Effector memory CD8-positive, alpha-beta T cell (primary cell): Measurements from ENCODE around the gene CRISPLD2.

Experiments
- ATAC-seq: fragments of 150-1000 bp; cut with Tn5 transposase; replicated peaks from 2 replicates; pipeline ENCODE4 v1.10.0; 2021; ENCODE audit warnings: mild to moderate bottlenecking, moderate library complexity
- DNase-seq, 3 experiments: peaks; one replicate each; pipeline ENCODE4 v3.0.0; 2021
- H3K27ac Mint-ChIP-seq, 2 donors: one replicate each; pipeline ENCODE4 v1.8.0; 2022; ENCODE audit warnings: mild to moderate bottlenecking in 2 of 2, mixed read lengths in 2 of 2, moderate library complexity in 2 of 2
- H3K27me3 Mint-ChIP-seq, 2 donors: one replicate each; pipeline ENCODE4 v1.8.0; 2022; ENCODE audit warnings: mixed read lengths in 2 of 2
- H3K36me3 Mint-ChIP-seq: one replicate; pipeline ENCODE4 v1.8.0; 2022; ENCODE audit warnings: mild to moderate bottlenecking, moderate library complexity, mixed read lengths; ENCODE audit not compliant: insufficient read depth
- H3K4me1 Mint-ChIP-seq, 2 donors: one replicate each; pipeline ENCODE4 v1.8.0; 2022; ENCODE audit warnings: low read depth in 2 of 2, mixed read lengths in 2 of 2
- H3K4me3 Mint-ChIP-seq, 2 donors: one replicate each; pipeline ENCODE4 v1.8.0; 2022; ENCODE audit warnings: mild to moderate bottlenecking in 2 of 2, mixed read lengths in 2 of 2, moderate library complexity in 2 of 2
- H3K9me3 Mint-ChIP-seq, 2 donors: one replicate each; pipeline ENCODE4 v1.8.0; 2022; ENCODE audit warnings: mixed read lengths in 2 of 2

The CRISPLD2 gene

DNA sequence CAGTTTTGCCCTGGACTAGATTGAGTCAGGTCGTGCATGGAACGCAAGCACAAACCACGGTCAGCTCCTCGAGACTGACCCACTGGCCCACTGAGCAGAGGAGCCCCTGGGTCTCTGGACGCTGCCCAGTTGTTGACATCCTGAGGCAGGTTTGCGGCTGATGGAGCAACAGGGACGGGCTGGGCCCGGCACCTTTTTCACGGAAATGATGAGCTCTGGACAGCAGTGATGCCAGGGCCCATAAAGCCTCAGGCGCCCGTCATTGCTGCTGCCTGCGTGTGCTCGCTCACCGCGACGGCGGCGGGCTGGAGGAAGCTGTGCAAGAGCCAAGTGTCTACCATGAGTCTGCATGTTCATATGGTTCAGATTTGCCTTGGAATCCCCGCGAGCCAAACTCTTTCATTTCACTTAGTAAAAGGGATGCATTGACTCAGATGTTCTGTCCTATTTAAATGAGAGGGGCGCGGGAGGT is 30.8 kb upstream of the CRISPLD2 start:
- H3K4me1 Mint-ChIP-seq: no peaks in the 10 kb centered on the region
- no peaks in the 10 kb centered on the region for H3K27me3 Mint-ChIP-seq
- H3K36me3 Mint-ChIP-seq: peaks cover 5% of the 10 kb centered on the region
- H3K27ac Mint-ChIP-seq: no peak overlapping the region
- DNase-seq: no peak
- no peak for ATAC-seq
- no peak overlapping the region for H3K4me3 Mint-ChIP-seq
- no peaks in the 10 kb centered on the region for H3K9me3 Mint-ChIP-seq

GRCh38 chr16:84789431-84789830 is 30.4 kb upstream of the CRISPLD2 start:
- DNase-seq (no peak), ATAC-seq (no peak)
- H3K36me3 Mint-ChIP-seq: peaks cover 5% of the 10 kb centered on the region
- no peaks in the 10 kb centered on the region for H3K9me3 Mint-ChIP-seq
- H3K27ac Mint-ChIP-seq: no peak overlapping the region
- no peaks in the 10 kb centered on the region for H3K4me1 Mint-ChIP-seq
- H3K4me3 Mint-ChIP-seq: no peak overlapping the region
- H3K27me3 Mint-ChIP-seq: no peaks in the 10 kb centered on the region

DNA sequence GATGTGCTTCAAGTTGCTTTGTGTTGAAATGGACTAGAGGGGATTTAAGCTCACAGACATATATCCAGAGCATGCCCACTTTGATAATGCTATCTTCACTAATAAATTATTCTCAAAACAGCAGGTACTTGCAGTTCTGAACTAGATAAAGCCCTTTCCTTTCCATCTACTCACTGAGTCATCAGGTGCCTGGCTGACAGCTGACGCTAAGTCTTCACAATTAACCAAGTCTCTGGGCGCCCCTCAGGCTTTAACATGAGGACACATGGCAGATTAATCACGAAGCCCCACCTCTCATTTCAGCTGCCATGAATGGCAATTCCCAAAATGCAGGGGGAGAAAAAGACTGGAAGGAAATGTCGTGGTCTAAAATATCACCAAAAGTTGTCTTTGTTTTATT is 29.5 kb upstream of the CRISPLD2 start:
- ATAC-seq (no peak), DNase-seq (no peak)
- H3K27ac Mint-ChIP-seq: no peak overlapping the region
- no peaks in the 10 kb centered on the region for H3K9me3 Mint-ChIP-seq
- no peaks in the 10 kb centered on the region for H3K27me3 Mint-ChIP-seq
- no peak overlapping the region for H3K4me3 Mint-ChIP-seq
- H3K4me1 Mint-ChIP-seq: no peaks in the 10 kb centered on the region
- no peaks in the 10 kb centered on the region for H3K36me3 Mint-ChIP-seq

- Mint-ChIP-seq H3K27ac (no peak overlapping the region), H3K4me1 (no peaks in the 10 kb centered on the region), H3K4me3 (no peak overlapping the region), H3K9me3 (no peaks in the 10 kb centered on the region), H3K27me3 (no peaks in the 10 kb centered on the region), H3K36me3 (no peaks in the 10 kb centered on the region)
- ATAC-seq (no peak), DNase-seq (no peak)
These were observed 28.7 kb upstream of the CRISPLD2 start for GRCh38 chr16:84791088-84791487.

DNA sequence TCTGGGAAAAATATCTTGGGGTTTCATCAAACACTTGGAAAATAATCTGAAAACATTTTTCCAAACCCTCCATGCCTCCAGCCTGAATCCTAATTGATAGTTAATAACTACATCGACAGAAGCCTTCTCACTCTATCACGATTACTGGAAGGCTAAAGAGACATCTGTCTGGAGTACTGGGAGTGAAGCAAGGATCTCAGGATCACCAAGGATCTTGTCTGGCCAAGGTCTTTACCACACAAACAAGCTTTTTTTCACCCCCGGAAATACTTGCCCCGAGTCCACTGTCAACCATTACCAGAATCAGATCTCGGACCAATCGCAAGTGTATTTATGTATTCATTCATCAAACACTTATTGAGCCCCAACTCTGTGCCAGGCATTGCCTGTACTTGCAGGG is 28.3 kb upstream of the CRISPLD2 start:
- no peaks in the 10 kb centered on the region for H3K27me3 Mint-ChIP-seq
- H3K9me3 Mint-ChIP-seq: no peaks in the 10 kb centered on the region
- no peak for DNase-seq
- no peaks in the 10 kb centered on the region for H3K4me1 Mint-ChIP-seq
- no peak for ATAC-seq
- no peak overlapping the region for H3K4me3 Mint-ChIP-seq
- no peaks in the 10 kb centered on the region for H3K36me3 Mint-ChIP-seq
- no peak overlapping the region for H3K27ac Mint-ChIP-seq

DNA sequence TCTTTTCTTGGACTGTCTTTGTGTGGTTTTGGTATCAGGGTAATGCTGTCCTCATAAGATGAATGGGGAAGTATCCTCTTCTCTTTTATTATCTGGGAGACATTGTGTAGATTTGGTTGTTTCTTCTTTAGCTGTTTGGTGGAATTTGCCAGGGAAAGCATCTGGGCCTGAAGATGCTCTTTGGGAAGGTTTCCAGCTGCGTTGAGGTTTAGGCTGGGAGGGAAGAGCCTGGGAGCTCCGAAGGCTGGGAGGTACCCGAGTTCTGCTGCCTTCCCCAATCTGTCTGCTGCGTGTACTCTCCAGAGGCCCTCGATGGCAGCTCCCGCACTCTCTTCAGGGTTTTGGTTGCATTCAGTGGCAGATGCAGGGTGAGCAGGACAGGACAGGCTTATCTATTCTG is 25.6 kb upstream of the CRISPLD2 start:
- Mint-ChIP-seq H3K9me3 (no peaks in the 10 kb centered on the region), H3K4me3 (no peak overlapping the region), H3K27me3 (no peaks in the 10 kb centered on the region)

GRCh38 chr16:84794626-84795025 is 25.2 kb upstream of the CRISPLD2 start:
- Mint-ChIP-seq H3K4me3 (no peak overlapping the region), H3K27me3 (no peaks in the 10 kb centered on the region), H3K4me1 (no peaks in the 10 kb centered on the region), H3K9me3 (no peaks in the 10 kb centered on the region), H3K27ac (no peak overlapping the region), H3K36me3 (no peaks in the 10 kb centered on the region)
- DNase-seq (no peak), ATAC-seq (no peak)

More for the DNA sequence above, 25.6 kb upstream of the CRISPLD2 start:
- Mint-ChIP-seq H3K4me1 (no peaks in the 10 kb centered on the region), H3K36me3 (no peaks in the 10 kb centered on the region), H3K27ac (no peak overlapping the region)
- ATAC-seq (no peak), DNase-seq (no peak)

DNA sequence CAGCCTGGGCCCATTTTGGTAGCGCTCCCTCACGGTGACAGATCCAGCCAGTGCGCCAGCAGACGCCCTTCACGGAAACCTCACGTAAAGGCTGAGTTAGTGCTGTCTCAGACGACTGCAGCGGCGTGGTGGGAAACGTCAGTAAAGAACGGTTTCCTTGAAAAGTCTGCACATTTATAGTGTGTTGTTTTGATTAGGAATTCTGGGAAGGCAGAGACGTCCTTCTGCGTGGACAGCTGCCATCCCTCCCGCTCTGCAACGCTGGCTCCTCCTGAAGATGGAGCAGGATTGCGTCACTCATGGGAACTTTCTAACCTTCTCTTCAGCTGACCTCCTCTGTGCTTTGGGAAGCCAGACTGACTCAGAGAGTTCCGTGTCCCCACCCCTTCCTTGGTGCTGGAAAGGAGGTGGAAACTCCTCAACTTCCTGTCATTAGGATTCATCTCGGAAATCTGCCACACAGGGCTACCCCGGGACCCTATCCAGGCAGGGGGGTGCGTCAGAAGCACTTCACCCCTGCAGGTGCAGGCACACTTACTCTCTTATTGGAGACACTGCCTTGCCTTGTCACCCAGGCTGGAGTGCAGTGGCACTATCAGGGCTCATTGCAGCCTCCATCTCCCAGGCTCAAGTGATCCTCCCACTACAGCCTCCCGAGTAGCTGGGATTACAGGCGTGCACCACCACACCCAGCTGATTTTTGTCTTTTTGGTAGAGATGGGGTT is 24.3 kb upstream of the CRISPLD2 start:
- Mint-ChIP-seq H3K4me1 (no peaks in the 10 kb centered on the region), H3K27ac (no peak overlapping the region), H3K27me3 (peaks cover 0 to under 1% of the 10 kb centered on the region in 2 donors), H3K36me3 (no peaks in the 10 kb centered on the region), H3K9me3 (no peaks in the 10 kb centered on the region), H3K4me3 (no peak overlapping the region)
- ATAC-seq: no peak
- no peak for DNase-seq

DNA sequence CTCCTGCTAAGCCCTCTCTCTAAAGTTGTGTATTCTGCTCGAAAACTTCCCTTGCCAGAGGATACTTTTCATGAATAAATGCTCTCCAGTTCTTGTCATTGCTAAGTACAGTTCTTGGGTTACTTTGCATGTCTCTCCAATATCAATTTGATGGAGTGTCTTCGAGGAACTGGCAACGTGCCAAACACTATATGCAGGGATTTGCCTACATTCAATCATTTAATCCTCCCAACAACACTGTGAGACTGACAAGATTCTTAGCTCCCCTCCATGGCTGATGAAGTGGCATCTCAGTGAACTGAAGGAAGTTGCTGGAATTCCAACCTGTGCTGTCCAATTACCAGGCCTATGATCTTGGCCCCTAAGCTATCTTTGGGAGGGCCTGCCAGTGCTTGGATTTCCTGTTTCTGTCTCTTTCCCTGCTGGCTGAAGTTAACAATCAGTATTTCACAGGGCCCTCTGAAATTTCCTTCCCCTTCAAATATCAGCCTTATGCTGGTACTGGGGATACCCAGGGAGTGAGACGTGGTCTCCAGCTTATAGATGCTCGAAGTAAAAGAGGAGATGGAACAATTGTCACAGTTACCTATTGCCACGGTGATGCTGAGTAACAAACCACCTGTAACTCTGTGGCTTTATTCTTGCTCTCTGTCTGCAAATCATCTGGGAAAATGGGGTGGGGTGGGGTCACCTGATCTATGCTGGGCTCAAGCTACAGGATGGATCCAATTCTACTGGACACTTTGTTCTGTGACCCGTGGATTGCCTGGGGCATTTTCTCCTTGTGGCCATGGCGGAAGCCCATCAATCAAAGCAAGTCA is 19.4 kb upstream of the CRISPLD2 start:
- Mint-ChIP-seq H3K36me3 (no peaks in the 10 kb centered on the region), H3K4me3 (no peak overlapping the region), H3K27me3 (peaks cover 7 to 19% of the 10 kb centered on the region in 2 donors), H3K27ac (no peak overlapping the region), H3K9me3 (no peaks in the 10 kb centered on the region), H3K4me1 (no peaks in the 10 kb centered on the region)
- ATAC-seq: no peak
- no peak for DNase-seq

DNA sequence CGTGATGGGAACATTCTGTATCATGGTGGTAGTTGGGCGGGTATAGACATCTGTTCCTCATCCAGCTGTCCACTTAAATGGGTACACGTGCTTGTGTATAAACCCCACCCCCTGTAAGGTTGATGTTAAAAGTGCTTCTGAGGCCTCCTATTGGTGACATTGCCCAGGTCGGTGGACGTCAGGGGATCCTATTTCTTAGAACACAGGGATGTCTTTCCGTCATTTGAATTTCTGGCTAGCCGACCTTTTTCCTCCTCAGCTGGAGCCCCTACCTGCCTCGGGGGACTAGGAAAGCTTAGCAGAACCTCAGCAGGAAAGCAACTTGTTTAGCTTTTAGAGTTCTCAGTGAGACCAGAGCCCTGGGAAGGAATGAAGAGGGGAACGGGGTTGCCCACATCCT is 16.6 kb upstream of the CRISPLD2 start:
- Mint-ChIP-seq H3K36me3 (no peaks in the 10 kb centered on the region), H3K4me3 (no peak overlapping the region), H3K27ac (no peak overlapping the region), H3K27me3 (peaks cover 7 to 33% of the 10 kb centered on the region in 2 donors), H3K9me3 (no peaks in the 10 kb centered on the region), H3K4me1 (no peaks in the 10 kb centered on the region)
- DNase-seq: no peak
- no peak for ATAC-seq

DNA sequence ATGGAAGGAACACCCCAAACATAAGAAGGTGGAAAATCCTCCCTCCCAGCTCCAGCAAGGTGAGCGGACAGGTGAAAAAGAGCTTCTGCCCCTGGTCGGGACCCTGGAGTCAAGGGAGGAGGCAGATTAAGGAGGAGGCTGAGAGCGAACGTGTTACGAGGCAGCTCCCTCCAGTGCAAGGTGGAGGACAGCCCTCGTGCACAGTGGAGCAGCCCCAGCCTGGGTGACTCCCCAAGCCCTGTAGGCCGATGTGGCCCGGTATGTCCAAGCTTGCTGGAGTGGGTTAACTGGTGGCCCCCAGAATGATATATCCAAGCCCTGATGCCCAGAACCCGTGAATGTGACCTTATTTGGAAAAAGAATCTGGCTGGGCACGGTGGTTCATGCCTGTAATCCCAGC is 15.5 kb upstream of the CRISPLD2 start:
- Mint-ChIP-seq H3K36me3 (no peaks in the 10 kb centered on the region), H3K9me3 (no peaks in the 10 kb centered on the region), H3K4me3 (no peak overlapping the region), H3K4me1 (no peaks in the 10 kb centered on the region), H3K27me3 (peaks cover 7 to 40% of the 10 kb centered on the region in 2 donors), H3K27ac (no peak overlapping the region)
- ATAC-seq (no peak), DNase-seq (no peak)

- Mint-ChIP-seq H3K4me1 (peaks cover 0 to 6% of the 10 kb centered on the region in 2 donors), H3K9me3 (no peaks in the 10 kb centered on the region), H3K27me3 (peaks cover 5 to 30% of the 10 kb centered on the region in 2 donors), H3K27ac (peak overlapping the region in 1 of 2 donors; percentile 20), H3K4me3 (no peak overlapping the region), H3K36me3 (no peaks in the 10 kb centered on the region)
- DNase-seq (no peak), ATAC-seq (no peak)
These were observed 13.4 kb upstream of the CRISPLD2 start for GRCh38 chr16:84806256-84806889.

DNA sequence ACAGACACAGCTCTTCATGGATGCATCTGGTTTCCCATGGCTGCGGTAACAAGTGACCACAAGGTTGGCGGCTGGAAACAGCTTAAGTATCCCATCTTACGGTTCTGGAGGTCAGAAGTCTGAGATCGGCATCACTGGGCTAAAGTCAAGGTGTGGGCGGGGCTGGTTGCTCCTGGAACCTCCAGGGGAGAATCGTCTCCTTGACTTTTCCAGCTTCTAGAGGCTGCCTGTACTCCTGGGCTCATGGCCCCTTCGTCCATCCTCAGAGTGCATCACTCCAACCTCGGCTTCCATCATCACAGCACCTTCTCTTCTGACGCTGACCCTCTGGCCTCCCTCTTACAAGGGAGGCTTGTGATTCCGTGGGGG is 12.9 kb upstream of the CRISPLD2 start:
- ATAC-seq: no peak
- Mint-ChIP-seq H3K4me1 (peaks cover 0 to 6% of the 10 kb centered on the region in 2 donors), H3K27ac (no peak overlapping the region), H3K27me3 (peaks cover 5 to 29% of the 10 kb centered on the region in 2 donors), H3K36me3 (no peaks in the 10 kb centered on the region), H3K9me3 (no peaks in the 10 kb centered on the region), H3K4me3 (no peak overlapping the region)
- no peak for DNase-seq

DNA sequence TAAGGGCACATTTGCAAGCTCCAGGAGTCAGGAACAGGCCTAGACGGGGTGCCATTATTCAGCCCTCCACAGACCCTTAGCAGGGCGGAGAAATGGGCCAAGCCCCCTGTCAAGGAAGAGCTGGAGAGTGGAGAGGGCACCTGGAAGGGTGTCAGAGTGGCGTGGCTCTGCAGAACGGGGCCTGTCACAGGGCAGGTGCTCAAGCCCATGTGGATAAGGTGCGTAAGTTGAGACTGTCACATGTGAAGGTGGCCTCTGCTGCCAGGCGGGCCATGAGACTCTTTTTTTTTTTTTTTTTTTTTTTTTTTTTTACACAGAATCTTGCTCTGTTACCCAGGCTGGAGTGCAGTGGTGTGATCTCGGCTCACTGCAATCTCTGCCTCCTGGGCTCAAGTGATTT is 12.0 kb upstream of the CRISPLD2 start:
- H3K4me1 Mint-ChIP-seq: peaks cover under 1 to 6% of the 10 kb centered on the region in 2 donors
- no peak for ATAC-seq
- H3K27me3 Mint-ChIP-seq: peaks cover 7 to 26% of the 10 kb centered on the region in 2 donors
- no peak for DNase-seq
- no peak overlapping the region for H3K4me3 Mint-ChIP-seq
- H3K36me3 Mint-ChIP-seq: no peaks in the 10 kb centered on the region
- no peak overlapping the region for H3K27ac Mint-ChIP-seq
- H3K9me3 Mint-ChIP-seq: no peaks in the 10 kb centered on the region
